GM12872 (cell line): ENCODE measurements around the gene PROCR.

Experiments
- CTCF ChIP-seq: IDR thresholded peaks from 3 replicates; pipeline ENCODE4 v1.5.1; 2011; ENCODE audit warnings: low read depth, mild to moderate bottlenecking, low read length, moderate library complexity; ENCODE audit not compliant: insufficient read depth

PROCR gene

GRCh38 chr20:35171753-35172433 is at the start of gene PROCR:
Gene PROCR, plus strand, starts transcription at chr20:35172072. Its CDS starts 83 bp downstream, at chr20:35172155.
- no peak for TF ChIP-seq CTCF

DNA sequence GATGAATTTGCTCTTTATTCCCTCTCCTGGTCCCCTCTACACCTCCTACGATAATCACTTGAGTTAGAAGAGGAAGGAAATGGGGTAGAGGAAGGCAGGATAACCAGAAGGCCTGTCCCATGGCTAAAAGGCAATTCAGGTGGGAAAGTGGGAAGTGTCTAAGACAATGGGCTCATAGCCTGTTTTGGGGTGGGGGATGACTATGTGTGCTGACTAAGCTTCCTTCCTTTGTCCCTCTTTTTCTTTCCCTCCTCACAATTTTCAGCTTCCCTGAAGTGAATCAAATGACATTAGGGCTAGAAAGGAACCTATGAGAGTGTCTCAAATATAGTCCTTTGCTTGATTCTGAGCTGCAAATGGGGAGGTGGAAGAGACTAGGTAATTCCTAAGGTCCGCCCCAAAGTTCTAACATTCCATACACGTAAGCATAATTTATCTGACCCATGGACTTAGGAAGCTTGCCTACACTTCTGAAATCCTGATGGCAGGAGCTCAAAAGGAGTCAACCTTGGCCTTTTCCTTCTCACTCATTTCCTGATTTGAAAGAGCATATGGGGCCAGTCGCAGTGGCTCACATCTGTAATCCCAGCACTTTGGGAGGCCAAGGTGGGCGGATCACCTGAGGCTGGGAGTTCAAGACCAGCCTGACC is 49.0 kb upstream of the PROCR start:
- TF ChIP-seq CTCF, result no peak

GRCh38 chr20:35125753-35126152 is 46.1 kb upstream of the PROCR start:
- TF ChIP-seq CTCF, result no peak

DNA sequence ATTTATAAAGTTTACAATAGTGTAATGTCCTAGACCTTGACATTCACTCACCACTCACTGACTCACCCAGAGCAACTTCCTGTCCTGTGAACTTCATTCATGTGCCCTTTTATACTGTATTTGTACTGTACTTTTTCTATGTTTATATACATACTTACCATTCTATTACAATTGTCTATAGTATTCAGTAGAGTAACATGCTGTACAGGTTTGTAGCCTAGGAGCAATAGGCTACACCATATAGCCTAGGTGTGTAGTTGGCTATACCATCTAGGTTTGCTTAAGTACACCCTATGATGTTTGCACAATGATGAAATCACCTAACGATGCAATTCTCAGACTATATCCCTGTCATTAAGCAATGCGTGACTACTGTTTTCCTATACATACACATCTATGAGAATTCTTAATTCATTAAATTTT is 42.2 kb upstream of the PROCR start:
- no peak for TF ChIP-seq CTCF

DNA sequence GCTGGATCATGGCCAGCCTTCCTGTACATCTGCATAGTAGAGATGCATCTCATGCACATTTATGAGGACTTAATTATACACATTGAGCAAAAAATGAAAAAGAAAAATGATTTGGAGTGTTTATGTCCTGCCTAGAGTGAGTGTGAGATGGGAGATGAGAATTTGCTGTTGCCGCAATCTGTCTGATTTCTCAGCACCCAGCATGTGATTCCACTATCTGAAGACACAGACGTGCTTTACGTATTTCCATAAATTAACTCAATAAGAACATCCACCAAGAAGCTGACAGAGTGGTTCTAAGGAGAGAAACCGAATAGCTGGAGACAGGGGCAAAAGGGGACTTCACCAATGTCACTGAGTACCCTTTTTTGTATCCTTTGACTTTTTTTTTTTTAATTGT is 39.9 kb upstream of the PROCR start:
- TF ChIP-seq CTCF, result no peak

DNA sequence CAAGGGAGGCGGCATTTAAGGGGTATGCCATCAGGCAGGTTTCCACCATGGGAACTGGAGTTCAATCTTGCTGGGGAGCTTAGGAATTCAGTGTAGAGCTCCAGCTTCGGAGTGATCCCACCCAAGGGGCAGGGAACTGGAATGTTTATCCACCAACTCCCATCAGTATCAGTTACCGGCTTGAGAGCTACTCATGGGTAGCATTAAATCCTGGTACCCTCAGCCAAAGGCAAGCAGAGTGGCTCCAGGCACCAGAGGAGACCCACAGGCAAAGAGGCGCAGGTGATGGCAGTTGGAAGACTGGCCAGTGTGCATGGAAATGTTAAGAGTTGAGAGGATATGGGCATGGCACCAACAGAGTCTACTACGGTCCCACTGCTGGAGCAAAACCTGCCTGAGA is 38.8 kb upstream of the PROCR start:
- TF ChIP-seq CTCF, result no peak

DNA sequence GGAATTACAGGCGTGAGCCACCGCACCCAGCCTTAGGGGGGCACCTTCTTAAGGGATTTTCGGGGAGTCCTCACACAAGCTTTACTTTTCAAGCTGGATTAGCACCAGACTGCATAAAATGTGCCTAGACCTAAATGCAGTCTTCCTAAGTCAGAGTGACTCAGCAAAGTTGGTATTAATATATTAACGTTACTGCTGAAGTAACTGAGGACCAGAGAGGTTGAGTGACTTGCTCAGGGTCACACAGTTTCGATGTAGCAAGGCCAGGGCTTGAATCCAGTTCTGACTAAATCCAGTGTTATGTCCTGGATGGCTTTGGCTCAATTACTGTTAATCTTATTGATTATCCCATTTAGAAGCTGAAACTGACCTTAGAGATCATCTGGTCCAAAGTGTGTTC is 38.1 kb upstream of the PROCR start:
- TF ChIP-seq CTCF, result no peak
